K562 (cell line): Measurements from ENCODE around the gene IGFBPL1. TPM values are rescaled to one million over a fixed set of nuclear protein-coding genes. Genes with fewer than 3 reads are reported as not detected.

Experiments
- ATAC-seq: fragments of 200-7000 bp; cut with Tn5 transposase; 3 replicates; pipeline ENCODE4 v1.9.1; 2020; ENCODE audit warnings: moderate library complexity
- BruUV-seq: library from RNA; stranded (reverse); fragments of 400-500 nt; replicated peaks from 2 replicates; lab custom pipeline; 2021; lab: Mats Ljungman, UMichigan
- CTCF ChIA-PET: fragments of 300-600 bp; formaldehyde crosslinking; extraction: SDS; loops from one replicate; lab custom pipeline; 2021; ENCODE audit warnings: low intra/inter-chr PET ratio; lab: Yijun Ruan, JAX
- POLR2A ChIA-PET: fragments of 300-600, 350-650 bp; sonication (Branson Sonifier 250); formaldehyde crosslinking; extraction: SDS; loops from one replicate; lab custom pipeline; 2021; ENCODE audit warnings: antibody characterized with exemption, inconsistent platforms; lab: Yijun Ruan, JAX
- DNase-seq, 4 experiments: peaks; one replicate each; pipeline versions ENCODE4 v3.0.0 to v3.0.0-alpha.2; 2011 to 2018; ENCODE audit warnings: low spot score in 3 of 4, mixed read lengths in 3 of 4; ENCODE audit errors: extremely low read depth in 1 of 4
- FAIRE-seq: peaks from 2 replicates; lab custom pipeline; 2011; peaks lifted over from hg19 to GRCh38; lab: Jason Lieb, UNC
- H2AFZ ChIP-seq: 2 replicates; pipeline ENCODE4 v1.6.0; 2011; ENCODE audit warnings: low read depth, low read length, control low read depth, inconsistent platforms
- H3K27ac ChIP-seq: fragments of 200-600 bp; 3 replicates; pipeline ENCODE4 v1.8.0; 2011; ENCODE audit warnings: low read depth, mild to moderate bottlenecking, control low read depth, inconsistent platforms, low read length, moderate library complexity, mixed read lengths; ENCODE audit errors: extremely low read depth
- H3K27me3 ChIP-seq, 2 experiments: fragments of 300-600 bp in 1 of 2; 2 replicates in 1 of 2; 3 replicates in 1 of 2; pipeline versions ENCODE4 v1.6.0 to v1.8.0; 2011; ENCODE audit warnings: inconsistent platforms in 2 of 2, low read length in 2 of 2, mild to moderate bottlenecking in 1 of 2, mixed read lengths in 1 of 2, moderate library complexity in 1 of 2; ENCODE audit not compliant: control insufficient read depth in 2 of 2, insufficient read depth in 2 of 2
- H3K36me3 ChIP-seq: fragments of 300-600 bp; 3 replicates; pipeline ENCODE4 v1.8.0; 2011; ENCODE audit warnings: mild to moderate bottlenecking, low read length, inconsistent platforms; ENCODE audit not compliant: control insufficient read depth, insufficient read depth
- H3K4me1 ChIP-seq, 2 experiments: fragments of 200-600 bp in 1 of 2; replicated peaks in 1 of 2; 2 replicates in 1 of 2; 3 replicates in 1 of 2; pipeline versions ENCODE4 v1.5.1 to v1.8.0; 2011; ENCODE audit warnings: inconsistent platforms in 2 of 2, low read length in 2 of 2, mild to moderate bottlenecking in 1 of 2, mixed read lengths in 1 of 2, moderate library complexity in 1 of 2; ENCODE audit not compliant: control insufficient read depth in 2 of 2, insufficient read depth in 2 of 2
- H3K4me2 ChIP-seq: 2 replicates; pipeline ENCODE4 v1.6.1; 2011; ENCODE audit warnings: low read length, control low read depth, inconsistent platforms, mixed read lengths; ENCODE audit not compliant: insufficient read depth
- H3K4me3 ChIP-seq: fragments of 200-600 bp; sonication (generic), shearing (Covaris generic); 2 replicates; pipeline ENCODE4 v1.5.1; 2016; ENCODE audit warnings: control low read depth, inconsistent platforms
- H3K79me2 ChIP-seq: fragments of 200-600 bp; 3 replicates; pipeline ENCODE4 v1.8.0; 2011; ENCODE audit warnings: low read length, inconsistent platforms; ENCODE audit not compliant: control insufficient read depth, insufficient read depth
- H3K9ac ChIP-seq, 2 experiments: 2 replicates each; pipeline versions ENCODE4 v1.6.0 to v1.6.1; 2011; ENCODE audit warnings: low read depth in 2 of 2, low read length in 2 of 2, control low read depth in 1 of 2, inconsistent platforms in 1 of 2, mild to moderate bottlenecking in 1 of 2, mixed read lengths in 1 of 2; ENCODE audit not compliant: insufficient read depth in 1 of 2
- H3K9me1 ChIP-seq: one replicate; pipeline ENCODE4 v1.6.0; 2011; ENCODE audit warnings: inconsistent platforms, mild to moderate bottlenecking, low read length, moderate library complexity; ENCODE audit not compliant: control insufficient read depth, insufficient read depth
- H3K9me3 ChIP-seq: replicated peaks from 2 replicates; pipeline ENCODE4 v1.5.1; 2011; ENCODE audit warnings: low read depth, low read length, inconsistent platforms; ENCODE audit not compliant: control insufficient read depth, insufficient read depth
- H4K20me1 ChIP-seq: replicated peaks from 2 replicates; pipeline ENCODE4 v1.6.1; 2011; ENCODE audit warnings: low read length, inconsistent platforms, mixed read lengths; ENCODE audit not compliant: control insufficient read depth, insufficient read depth
- CEBPG ChIP-seq, 3 experiments: fragments of 200-800 bp in 1 of 3; sonication (Bioruptor generic) in 1 of 3; sonication (generic) in 1 of 3; formaldehyde crosslinking in 1 of 3; IDR thresholded peaks in 2 of 3; conservative IDR thresholded peaks in 1 of 3; 2 replicates each; pipeline versions ENCODE4 v1.6.1 to v1.8.0; 2016 to 2022; ENCODE audit warnings: missing compliant biosample characterization in 2 of 3, missing genetic modification characterization in 2 of 3, mild to moderate bottlenecking in 1 of 3, missing genetic modification reagents in 1 of 3
- GMEB1 ChIP-seq: fragments of 250-450 bp; sonication (Bioruptor Pico); IDR thresholded peaks from 2 replicates; pipeline ENCODE4 v1.4.0; 2020; ENCODE audit warnings: mild to moderate bottlenecking
- NCOA4 ChIP-seq: fragments of 450-650 bp; IDR thresholded peaks from 2 replicates; pipeline ENCODE4 v1.6.1; 2018; ENCODE audit warnings: mild to moderate bottlenecking; ENCODE audit not compliant: partially characterized antibody
- NR4A1 ChIP-seq, 2 experiments: fragments of 250-450 bp in 1 of 2; fragments of 450-650 bp in 1 of 2; sonication (Bioruptor Pico) in 1 of 2; IDR thresholded peaks; 2 replicates each; pipeline versions ENCODE4 v1.4.0 to v1.6.1; 2016 to 2020; ENCODE audit warnings: mild to moderate bottlenecking in 2 of 2, missing compliant biosample characterization in 1 of 2, missing genetic modification characterization in 1 of 2, moderate library complexity in 1 of 2
- SOX6 ChIP-seq: fragments of 450-650 bp; IDR thresholded peaks from 2 replicates; pipeline ENCODE4 v1.6.1; 2014; ENCODE audit warnings: mild to moderate bottlenecking
- WGBS: fragments of 100-300 bp; shearing (Covaris generic); methylation state at CpG from one replicate; pipeline ENCODE4 v1.1.6; 2016; ENCODE audit warnings: low coverage, mixed read lengths; ENCODE audit not compliant: insufficient coverage; ENCODE audit errors: missing lambda C conversion rate; 5-methylcytosine and 5-hydroxymethylcytosine counted together
- in situ Hi-C: fragments of 300-500 bp; cut with MboI; formaldehyde crosslinking; loops from 4 replicates; pipeline ENCODE4 v1.15.0; 2018; ENCODE audit warnings: inconsistent platforms, mixed read lengths
- intact Hi-C: fragments of 100-400 bp; cut with micrococcal nuclease; formaldehyde crosslinking; loops from 2 replicates; pipeline ENCODE4 v1.14.2; 2022
- polyA plus RNA-seq, 8 experiments: library from polyadenylated mRNA; depleted of rRNA in 4 of 8; stranded (reverse) in 5 of 8; unstranded in 3 of 8; fragments of >200 nt; fragmentation: Nextera tagmentation in 2 of 8; fragmentation: Illumina TruSeq in 1 of 8; extraction: Ambion mirVana in 2 of 8; extraction: Trizol in 1 of 8; gene quantifications; 2 replicates each; pipeline versions ENCODE4 v1.2.1 to v1.2.3, GENCODE V29; 2011 to 2014; ENCODE audit warnings: inconsistent platforms in 1 of 8, missing spikeins in 1 of 8
- total RNA-seq, 7 experiments: library from RNA; depleted of rRNA in 6 of 7; stranded (reverse); fragments of >200 nt in 6 of 7; fragmentation: Illumina TruSeq in 2 of 7; extraction: Trizol in 2 of 7; gene quantifications; 2 replicates each; pipeline versions ENCODE4 v1.2.1 to v1.2.3, GENCODE V29; 2011 to 2021; ENCODE audit warnings: low replicate concordance in 1 of 7
- TF ChIP-seq, protein P1 (sequence below): sonication (generic); formaldehyde crosslinking; IDR thresholded peaks from 2 replicates; pipeline ENCODE4 v1.8.0; 2022; ENCODE audit warnings: missing genetic modification reagents, mild to moderate bottlenecking, moderate library complexity, borderline replicate concordance

The IGFBPL1 gene
- total and polyA plus RNA-seq, 9 of the 15 experiments (the other 6 are each of a cell fraction or from before 2014, with no cell fraction given), result not detected

DNA sequence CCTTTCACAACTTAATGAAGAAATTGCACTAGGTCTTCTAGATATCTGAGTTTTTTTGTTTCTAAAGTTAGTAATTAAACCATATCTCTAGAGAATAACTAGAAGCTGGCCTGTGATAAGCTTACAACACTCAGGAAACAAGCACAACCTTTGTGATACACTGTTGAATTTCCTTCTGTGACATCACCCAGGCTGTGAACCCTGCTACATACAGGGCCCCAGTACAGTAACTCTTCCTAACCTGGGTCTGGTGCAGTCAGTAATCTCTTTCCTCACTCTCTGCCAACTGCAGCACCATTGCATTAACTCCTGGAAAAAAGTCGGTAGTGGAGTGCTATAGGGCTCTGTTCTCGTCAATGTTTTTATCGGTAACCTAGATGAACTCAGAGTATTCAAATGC, 10.6 kb upstream of the IGFBPL1 start:
- no peak overlapping the region for H3K9ac ChIP-seq
- ATAC-seq (peak; percentile 22; the same call in 1 of the 3 replicates), DNase-seq (no peak), FAIRE-seq (no peak)
- no peaks in the 10 kb centered on the region for H3K9me1 ChIP-seq
- H3K27me3 ChIP-seq, result peaks cover 0 to 29% of the 10 kb centered on the region in 2 experiments; a peak in 2 of 5 replicates
- H3K27ac ChIP-seq, result no peak overlapping the region
- H3K4me2 ChIP-seq, result no peak overlapping the region
- no peak overlapping the region for H2AFZ ChIP-seq
- H3K36me3 ChIP-seq, result no peaks in the 10 kb centered on the region
- POLR2A ChIA-PET, result no interaction called here
- 5% methylated on average over 3 of the region's 3 CpGs for WGBS
- H3K4me3 ChIP-seq, result no peak overlapping the region
- 0 out of 2 replicates have a peak, but pooled peaks cover 2% of the 10 kb centered on the region for H4K20me1 ChIP-seq
- H3K9me3 ChIP-seq, result no peaks in the 10 kb centered on the region
- in situ Hi-C loops (no loop called here), intact Hi-C loops (no loop called here)
- TF ChIP-seq GMEB1 (CRISPR knock-in tag), result no peak
- no peak for TF ChIP-seq CEBPG (CRISPR knock-in tag; IDR thresholded peaks at IDR 0.05)
- peak in 1 of 2 experiments; percentile 48; a peak in 1 of 4 replicates for TF ChIP-seq CEBPG (tag; conservative IDR thresholded peaks at IDR 0.05 in 1 of 2, IDR thresholded peaks at IDR 0.05 in 1 of 2)
- H3K79me2 ChIP-seq, result no peaks in the 10 kb centered on the region
- BruUV-seq, result no TSS peak
- H3K4me1 ChIP-seq, result no peaks in the 10 kb centered on the region
- CTCF ChIA-PET, result no interaction called here

DNA sequence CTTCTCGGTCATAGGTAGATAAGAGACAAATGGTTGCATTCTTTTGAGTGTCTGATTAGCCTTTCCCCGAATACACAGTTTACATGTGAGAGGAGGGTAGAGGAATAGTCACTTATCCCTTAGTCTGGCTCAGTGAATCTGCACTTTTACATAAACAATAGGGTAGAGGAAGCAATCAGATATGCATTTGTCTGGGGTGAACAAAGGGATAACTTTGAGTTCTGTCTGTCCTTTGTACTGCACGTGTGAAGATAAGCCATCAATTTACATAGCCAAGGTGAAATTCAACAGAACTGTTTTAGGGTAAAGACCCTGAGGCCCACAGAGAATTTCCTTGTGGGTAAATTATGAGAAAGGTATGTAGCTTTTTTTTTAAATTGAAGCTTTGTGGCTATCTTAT, 10.1 kb upstream of the IGFBPL1 start:
- Histone ChIP-seq H3K9me1 (no peaks in the 10 kb centered on the region), H2AFZ (no peak overlapping the region), H3K4me2 (no peak overlapping the region), H4K20me1 (0 out of 2 replicates have a peak, but pooled peaks cover under 1% of the 10 kb centered on the region), H3K4me3 (no peak overlapping the region), H3K27me3 (peaks cover 0 to 26% of the 10 kb centered on the region in 2 experiments; a peak in 2 of 5 replicates), H3K4me1 (no peaks in the 10 kb centered on the region), H3K79me2 (no peaks in the 10 kb centered on the region), H3K9ac (no peak overlapping the region), H3K27ac (no peak overlapping the region), H3K9me3 (no peaks in the 10 kb centered on the region), H3K36me3 (no peaks in the 10 kb centered on the region)
- TF ChIP-seq NR4A1 (CRISPR knock-in tag; IDR thresholded peaks at IDR 0.05) (no peak), NR4A1 (tag; IDR thresholded peaks at IDR 0.05) (no peak), SOX6 (peak; percentile 69), NCOA4 (no peak)
- TF ChIP-seq, protein P1, sequence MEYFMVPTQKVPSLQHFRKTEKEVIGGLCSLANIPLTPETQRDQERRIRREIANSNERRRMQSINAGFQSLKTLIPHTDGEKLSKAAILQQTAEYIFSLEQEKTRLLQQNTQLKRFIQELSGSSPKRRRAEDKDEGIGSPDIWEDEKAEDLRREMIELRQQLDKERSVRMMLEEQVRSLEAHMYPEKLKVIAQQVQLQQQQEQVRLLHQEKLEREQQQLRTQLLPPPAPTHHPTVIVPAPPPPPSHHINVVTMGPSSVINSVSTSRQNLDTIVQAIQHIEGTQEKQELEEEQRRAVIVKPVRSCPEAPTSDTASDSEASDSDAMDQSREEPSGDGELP (CRISPR knock-in tag), result no peak
- POLR2A ChIA-PET, result no interaction called here
- CTCF ChIA-PET, result no interaction called here
- in situ Hi-C loops (no loop called here), intact Hi-C loops (no loop called here)
- WGBS, result 0% methylated on average over 3 of the region's 3 CpGs
- ATAC-seq (no peak), DNase-seq (no peak), FAIRE-seq (no peak)
- BruUV-seq, result no TSS peak
